Testis (tissue), 2 donors: ENCODE measurements around the gene UNC5B.

ENCODE experiments used
- CTCF ChIP-seq, 3 experiments: fragments of 450-650 bp in 2 of 3; fragments of 200-600 bp in 1 of 3; sonication (generic) in 1 of 3; IDR thresholded peaks; one replicate each; pipeline ENCODE4 v1.5.1; 2016 to 2019; ENCODE audit warnings: antibody characterized with exemption in 3 of 3, mild to moderate bottlenecking in 2 of 3, moderate library complexity in 1 of 3
- POLR2A ChIP-seq: fragments of 450-650 bp; IDR thresholded peaks from one replicate; pipeline ENCODE4 v1.6.1; 2017; ENCODE audit warnings: antibody characterized with exemption, mild to moderate bottlenecking, moderate library complexity

- no peak for TF ChIP-seq POLR2A
- no peak for TF ChIP-seq CTCF (IDR thresholded peaks at IDR 0.05)
Measured at GRCh38 chr10:71283876-71284275, 71.5 kb downstream of the UNC5B start.
